ENCODE results near the gene SSBP1.
"Not testable (repeated sequence)": the region's sequence is repeated elsewhere in the genome, so short reads cannot be mapped to it uniquely, and the experiment has no call there.

The SSBP1 gene

DNA sequence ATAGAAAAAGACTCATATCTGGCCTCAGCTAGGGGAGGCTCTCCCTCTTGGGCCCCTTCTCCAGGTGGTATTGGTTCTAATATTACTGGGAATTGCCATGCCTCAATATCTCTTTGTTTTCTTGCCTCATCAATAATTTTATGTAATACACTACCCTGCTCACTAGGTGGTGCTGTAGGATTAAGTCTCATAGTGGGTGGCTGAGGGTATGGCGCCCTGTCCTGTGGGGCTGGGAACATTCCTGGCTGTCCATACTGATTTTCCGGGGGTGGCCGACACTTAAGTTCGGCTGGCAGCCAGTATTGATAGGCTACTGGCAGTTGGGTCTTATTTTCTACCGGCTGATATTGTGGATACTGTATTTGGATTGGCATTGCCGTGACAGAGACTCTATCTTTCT lies 16.8 kb downstream of the SSBP1 start:
- DNase-seq (ENCODE audit: low read depth), result peak; percentile 36
- TF ChIP-seq, protein P1, sequence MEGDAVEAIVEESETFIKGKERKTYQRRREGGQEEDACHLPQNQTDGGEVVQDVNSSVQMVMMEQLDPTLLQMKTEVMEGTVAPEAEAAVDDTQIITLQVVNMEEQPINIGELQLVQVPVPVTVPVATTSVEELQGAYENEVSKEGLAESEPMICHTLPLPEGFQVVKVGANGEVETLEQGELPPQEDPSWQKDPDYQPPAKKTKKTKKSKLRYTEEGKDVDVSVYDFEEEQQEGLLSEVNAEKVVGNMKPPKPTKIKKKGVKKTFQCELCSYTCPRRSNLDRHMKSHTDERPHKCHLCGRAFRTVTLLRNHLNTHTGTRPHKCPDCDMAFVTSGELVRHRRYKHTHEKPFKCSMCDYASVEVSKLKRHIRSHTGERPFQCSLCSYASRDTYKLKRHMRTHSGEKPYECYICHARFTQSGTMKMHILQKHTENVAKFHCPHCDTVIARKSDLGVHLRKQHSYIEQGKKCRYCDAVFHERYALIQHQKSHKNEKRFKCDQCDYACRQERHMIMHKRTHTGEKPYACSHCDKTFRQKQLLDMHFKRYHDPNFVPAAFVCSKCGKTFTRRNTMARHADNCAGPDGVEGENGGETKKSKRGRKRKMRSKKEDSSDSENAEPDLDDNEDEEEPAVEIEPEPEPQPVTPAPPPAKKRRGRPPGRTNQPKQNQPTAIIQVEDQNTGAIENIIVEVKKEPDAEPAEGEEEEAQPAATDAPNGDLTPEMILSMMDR (conservative IDR thresholded peaks at IDR 0.05; ENCODE audit: control insufficient read depth, insufficient read depth, low read depth, low read length), result peak; percentile 37

DNA sequence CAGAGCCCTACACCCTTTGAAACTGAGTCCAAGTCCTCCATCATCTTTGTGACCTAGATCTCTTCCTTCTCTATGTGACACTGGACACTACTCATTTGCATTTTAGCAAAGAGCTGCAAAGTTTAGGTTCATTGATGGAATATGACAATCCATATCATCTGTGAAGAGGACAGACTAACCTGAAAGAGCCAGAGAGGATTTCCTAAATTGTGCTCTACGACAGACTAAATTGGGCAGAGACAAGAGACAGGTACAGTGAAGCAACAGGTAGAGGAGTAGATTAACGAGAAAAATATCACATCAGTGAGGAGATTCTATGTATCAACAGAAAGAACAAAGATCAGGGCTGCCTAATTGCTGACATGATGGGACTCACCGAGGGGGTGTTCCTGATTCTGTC lies 25.6 kb downstream of the SSBP1 start, which contains the start of gene TAS2R3:
TAS2R3 (plus strand) TSS at position 301 of the 400 bp plus-strand sequence; CDS start at position 363, 62 bp downstream.
- H3K4me3 ChIP-seq (ENCODE audit: control insufficient read depth, low read depth, low read length), result no peak within 1 kb of the TSS
- TF ChIP-seq, protein P1 (conservative IDR thresholded peaks at IDR 0.05; ENCODE audit: control insufficient read depth, insufficient read depth, low read depth, low read length), result no peak
- DNase-seq (ENCODE audit: low read depth), result no peak

More for the DNA sequence above, 16.8 kb downstream of the SSBP1 start:
- no peak overlapping the region for H3K4me3 ChIP-seq (ENCODE audit: control insufficient read depth, low read depth, low read length)

DNA sequence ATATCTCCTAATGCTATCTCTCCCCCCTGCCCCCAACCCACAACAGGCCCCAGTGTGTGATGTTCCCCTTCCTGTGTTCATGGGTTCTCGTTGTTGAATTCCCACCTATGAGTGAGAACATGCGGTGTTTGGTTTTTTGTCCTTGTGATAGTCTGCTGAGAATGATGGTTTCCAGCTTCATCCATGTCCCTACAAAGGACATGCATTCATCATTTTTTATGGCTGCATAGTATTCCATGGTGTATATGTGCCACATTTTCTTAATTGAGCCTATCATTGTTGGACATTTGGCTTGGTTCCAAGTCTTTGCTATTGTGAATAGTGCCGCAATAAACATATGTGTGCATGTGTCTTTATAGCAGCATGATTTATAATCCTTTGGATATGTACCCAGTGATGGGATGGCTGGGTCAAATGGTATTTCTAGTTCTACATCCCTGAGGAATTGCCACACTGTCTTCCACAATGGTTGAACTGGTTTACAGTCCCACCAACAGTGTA lies 32.0 kb downstream of the SSBP1 start:
- H3K4me3 ChIP-seq (ENCODE audit: control insufficient read depth, low read depth, low read length); DNase-seq (ENCODE audit: low read depth): not testable (repeated sequence)

DNA sequence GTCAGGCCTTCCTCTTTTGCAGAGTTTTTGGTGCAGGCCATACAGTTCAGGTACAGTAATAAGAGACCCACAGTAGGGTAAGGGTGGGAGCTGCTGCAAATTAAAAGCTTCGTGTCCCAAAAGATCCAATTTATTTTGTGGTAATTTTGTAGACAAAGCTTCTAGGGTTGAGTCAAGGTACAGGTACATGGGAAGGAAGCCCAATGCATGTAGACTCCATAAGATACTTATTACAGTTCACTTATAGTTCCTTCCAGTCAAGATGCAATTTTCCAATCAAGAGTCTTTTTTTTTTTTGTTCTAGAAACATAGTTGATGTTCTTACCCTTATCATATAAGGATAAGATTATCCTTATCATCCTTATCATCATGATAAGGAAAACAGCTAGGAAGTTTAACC lies 38.2 kb downstream of the SSBP1 start, which contains the start of gene TAS2R4:
TAS2R4 (plus strand) TSS at position 301 of the 400 bp plus-strand sequence. CDS start 1,815 bp downstream, outside the sequence.
- no peak for DNase-seq (ENCODE audit: low read depth)
- TF ChIP-seq, protein P1 (conservative IDR thresholded peaks at IDR 0.05; ENCODE audit: control insufficient read depth, insufficient read depth, low read depth, low read length), result no peak
- no peak within 1 kb of the TSS for H3K4me3 ChIP-seq (ENCODE audit: control insufficient read depth, low read depth, low read length)

DNA sequence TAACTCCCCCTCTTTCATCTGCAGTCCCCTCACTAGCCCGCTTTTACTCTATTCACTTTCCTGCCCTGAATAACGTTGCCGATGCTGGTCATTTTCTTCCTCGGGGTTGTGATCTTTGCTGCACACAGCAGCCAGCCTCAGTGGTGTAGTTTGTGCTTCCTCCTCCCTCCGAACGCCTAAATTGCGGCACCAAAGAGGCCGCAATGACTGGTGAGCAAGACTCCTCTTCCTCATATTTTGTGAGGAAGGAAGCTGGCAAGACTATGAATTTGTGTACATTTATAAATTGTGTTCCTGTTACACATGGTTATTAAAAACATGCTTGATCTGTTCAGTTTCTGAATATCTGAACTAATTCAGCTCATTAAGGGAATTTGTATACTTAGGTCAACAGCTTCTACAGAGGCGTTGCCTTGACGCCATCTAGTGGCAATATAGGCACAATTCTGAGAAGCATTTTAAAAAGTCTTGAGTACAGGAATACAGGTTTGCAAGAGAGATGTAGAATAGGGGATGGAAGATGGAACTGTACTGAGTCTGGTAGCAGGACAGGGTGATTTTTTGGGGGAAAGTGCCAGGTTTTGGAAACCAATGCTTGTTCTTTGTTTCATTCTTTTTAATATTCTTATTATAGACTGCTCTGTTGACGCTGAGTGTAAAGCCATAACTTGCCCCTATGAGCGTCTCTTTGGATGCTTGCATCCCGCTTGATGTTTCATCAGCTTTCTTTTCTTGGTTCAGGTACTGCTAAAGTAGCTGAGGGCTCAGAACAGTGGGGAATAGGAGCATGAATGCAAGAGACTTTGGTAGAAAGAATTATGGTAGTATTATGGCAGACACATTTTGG lies 47.8 kb downstream of the SSBP1 start:
- DNase-seq (ENCODE audit: low read depth), result peak; percentile 64
- no peak overlapping the region for H3K4me3 ChIP-seq (ENCODE audit: control insufficient read depth, low read depth, low read length)
- TF ChIP-seq, protein P1 (conservative IDR thresholded peaks at IDR 0.05; ENCODE audit: control insufficient read depth, insufficient read depth, low read depth, low read length), result peak; percentile 84

DNA sequence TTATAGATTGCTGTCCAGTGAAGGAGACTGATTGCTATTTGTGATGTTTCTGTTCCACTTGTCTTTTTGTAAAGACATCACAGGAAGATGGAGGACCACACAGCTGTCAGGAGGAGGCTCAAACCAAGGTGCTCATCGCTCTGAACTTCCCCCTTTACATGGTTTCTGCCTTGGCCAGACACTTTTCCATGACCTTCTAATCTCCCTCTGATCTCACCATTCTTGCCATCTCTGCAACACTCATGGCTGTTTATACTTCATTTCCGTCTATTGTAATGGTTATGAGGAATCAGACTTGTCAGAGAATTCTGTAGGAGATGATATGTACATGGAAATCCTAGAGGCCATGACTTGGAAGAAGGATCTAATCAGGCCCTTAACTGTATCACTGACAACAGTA lies 50.1 kb downstream of the SSBP1 start:
- DNase-seq (ENCODE audit: low read depth), result no peak
- no peak overlapping the region for H3K4me3 ChIP-seq (ENCODE audit: control insufficient read depth, low read depth, low read length)
- TF ChIP-seq, protein P1 (conservative IDR thresholded peaks at IDR 0.05; ENCODE audit: control insufficient read depth, insufficient read depth, low read depth, low read length), result no peak

DNA sequence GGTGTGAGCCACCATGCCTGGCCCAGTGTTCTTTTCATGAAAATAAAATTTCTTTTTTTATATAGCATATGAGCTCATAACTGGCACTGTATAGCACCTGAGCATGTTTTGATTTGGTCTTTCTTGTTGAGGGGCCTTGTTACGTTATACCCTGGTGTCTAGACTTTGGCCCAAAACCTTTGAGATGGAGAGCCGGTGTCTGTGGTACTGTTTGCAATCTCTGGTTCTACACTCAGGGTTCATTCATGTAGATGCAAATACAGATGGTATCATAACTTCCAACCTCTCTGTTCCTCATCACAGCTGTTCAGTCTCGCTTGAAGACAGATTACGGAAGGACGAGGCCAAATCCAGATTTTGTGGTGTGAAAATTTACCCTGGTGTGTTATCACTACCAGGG lies 51.8 kb downstream of the SSBP1 start, which contains the start of gene TAS2R5:
TAS2R5 (plus strand) TSS at position 301 of the 400 bp plus-strand sequence. CDS start 145 bp downstream, outside the sequence.
- TF ChIP-seq, protein P1 (conservative IDR thresholded peaks at IDR 0.05; ENCODE audit: control insufficient read depth, insufficient read depth, low read depth, low read length), result no peak
- no peak within 1 kb of the TSS for H3K4me3 ChIP-seq (ENCODE audit: control insufficient read depth, low read depth, low read length)
- DNase-seq (ENCODE audit: low read depth), result no peak

All from fibroblast of mammary gland (primary cell).